ENCODE data around the gene CLSTN2. TPM values are rescaled to one million over a fixed set of nuclear protein-coding genes. Genes with fewer than 3 reads are reported as not detected.

CLSTN2 gene
- total RNA-seq, 4 donors from 2014 or later, result 2.7 to 5.0 (median 3.1) TPM

DNA sequence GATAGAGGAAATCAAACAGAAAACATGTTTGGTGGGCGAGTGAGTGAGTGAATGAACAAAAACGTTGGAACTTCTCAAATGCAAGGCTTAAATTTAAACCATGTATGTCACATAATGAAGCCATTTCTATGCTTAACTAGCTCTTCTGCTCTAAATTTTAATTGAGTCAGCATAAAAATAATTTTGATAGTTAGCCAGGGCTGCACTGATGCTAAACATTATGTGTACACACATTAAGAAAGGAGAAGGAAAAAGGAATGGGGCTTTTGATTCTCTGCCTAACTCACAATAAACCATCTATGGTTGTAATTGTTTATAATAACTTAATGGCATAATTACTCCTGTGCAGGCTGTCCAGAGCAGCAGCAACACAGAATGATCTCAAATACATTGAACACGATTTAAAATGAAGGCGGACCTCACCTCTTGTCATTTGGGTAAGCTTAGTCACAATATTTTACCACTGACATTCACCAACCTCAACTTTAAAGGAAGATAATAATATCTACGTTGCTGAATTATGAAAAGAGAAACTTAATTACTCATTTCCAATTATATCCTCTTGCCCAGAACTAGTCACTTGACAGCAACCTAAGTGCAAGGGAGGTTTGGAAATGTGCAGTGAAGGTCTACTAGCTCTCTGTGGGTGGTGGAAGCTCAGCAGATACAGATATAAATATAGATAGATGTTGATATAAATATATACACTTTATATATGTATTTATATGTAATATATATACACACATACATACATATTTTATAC lies 424.4 kb downstream of the CLSTN2 start:
- Histone ChIP-seq H3K4me3 (no peak overlapping the region), H3K36me3 (no peaks in the 10 kb centered on the region), H3K4me1 (no peaks in the 10 kb centered on the region), H3K9me3 (no peaks in the 10 kb centered on the region), H3K27ac (no peak overlapping the region), H3K27me3 (no peaks in the 10 kb centered on the region)
- no peak for TF ChIP-seq POLR2A (IDR thresholded peaks at IDR 0.05)
- TF ChIP-seq, protein P1, sequence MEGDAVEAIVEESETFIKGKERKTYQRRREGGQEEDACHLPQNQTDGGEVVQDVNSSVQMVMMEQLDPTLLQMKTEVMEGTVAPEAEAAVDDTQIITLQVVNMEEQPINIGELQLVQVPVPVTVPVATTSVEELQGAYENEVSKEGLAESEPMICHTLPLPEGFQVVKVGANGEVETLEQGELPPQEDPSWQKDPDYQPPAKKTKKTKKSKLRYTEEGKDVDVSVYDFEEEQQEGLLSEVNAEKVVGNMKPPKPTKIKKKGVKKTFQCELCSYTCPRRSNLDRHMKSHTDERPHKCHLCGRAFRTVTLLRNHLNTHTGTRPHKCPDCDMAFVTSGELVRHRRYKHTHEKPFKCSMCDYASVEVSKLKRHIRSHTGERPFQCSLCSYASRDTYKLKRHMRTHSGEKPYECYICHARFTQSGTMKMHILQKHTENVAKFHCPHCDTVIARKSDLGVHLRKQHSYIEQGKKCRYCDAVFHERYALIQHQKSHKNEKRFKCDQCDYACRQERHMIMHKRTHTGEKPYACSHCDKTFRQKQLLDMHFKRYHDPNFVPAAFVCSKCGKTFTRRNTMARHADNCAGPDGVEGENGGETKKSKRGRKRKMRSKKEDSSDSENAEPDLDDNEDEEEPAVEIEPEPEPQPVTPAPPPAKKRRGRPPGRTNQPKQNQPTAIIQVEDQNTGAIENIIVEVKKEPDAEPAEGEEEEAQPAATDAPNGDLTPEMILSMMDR (IDR thresholded peaks at IDR 0.05), result no peak
- no peak for DNase-seq

DNA sequence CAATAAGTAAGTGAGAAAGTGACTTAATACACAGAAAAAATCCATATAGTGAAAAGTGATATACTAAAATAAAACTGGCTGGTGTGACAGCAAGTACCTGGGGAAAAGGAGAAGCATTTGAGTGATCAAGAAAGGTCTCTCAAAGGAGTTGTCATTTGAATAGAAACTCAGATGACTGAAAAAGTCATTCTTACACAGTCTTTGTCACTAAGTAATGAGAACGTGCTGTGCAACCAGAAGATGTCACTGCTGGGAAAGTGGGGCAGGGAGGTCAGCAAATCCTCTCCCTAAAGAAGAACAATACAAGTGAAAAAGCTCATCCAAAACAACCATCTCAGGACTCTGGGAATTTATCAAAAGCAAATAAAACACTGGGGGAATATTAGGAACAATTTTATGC lies 425.3 kb downstream of the CLSTN2 start:
- Histone ChIP-seq H3K27me3 (no peaks in the 10 kb centered on the region), H3K36me3 (no peaks in the 10 kb centered on the region), H3K9me3 (no peaks in the 10 kb centered on the region), H3K4me1 (no peaks in the 10 kb centered on the region), H3K4me3 (no peak overlapping the region), H3K27ac (no peak overlapping the region)
- TF ChIP-seq, protein P1 (IDR thresholded peaks at IDR 0.05), result no peak
- no peak for DNase-seq

DNA sequence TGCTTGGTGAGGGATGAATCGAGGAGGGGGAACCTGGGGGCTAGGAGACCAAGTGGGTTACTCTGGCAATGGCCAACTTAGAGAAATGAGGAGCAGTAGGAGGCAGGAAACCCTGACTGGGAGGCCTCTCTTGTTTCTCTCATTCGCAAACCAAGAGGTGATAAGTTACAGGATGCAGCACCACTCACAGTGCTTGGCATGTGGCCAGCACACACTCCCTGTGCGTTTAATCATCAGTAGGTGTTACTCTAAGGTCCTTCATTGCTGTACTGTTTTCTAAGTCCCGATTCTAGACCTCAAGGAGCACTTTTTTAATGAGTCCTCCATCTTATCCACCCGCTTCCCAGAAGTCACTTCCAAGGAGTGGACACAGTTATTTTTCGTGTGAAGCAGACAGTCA lies 428.8 kb downstream of the CLSTN2 start:
- H3K4me3 ChIP-seq, result no peak overlapping the region
- no peaks in the 10 kb centered on the region for H3K9me3 ChIP-seq
- H3K27me3 ChIP-seq, result no peaks in the 10 kb centered on the region
- no peaks in the 10 kb centered on the region for H3K36me3 ChIP-seq
- no peak overlapping the region for H3K27ac ChIP-seq
- TF ChIP-seq, protein P1 (IDR thresholded peaks at IDR 0.05), result no peak
- TF ChIP-seq POLR2A (IDR thresholded peaks at IDR 0.05), result no peak
- DNase-seq, result no peak
- H3K4me1 ChIP-seq, result no peaks in the 10 kb centered on the region

DNA sequence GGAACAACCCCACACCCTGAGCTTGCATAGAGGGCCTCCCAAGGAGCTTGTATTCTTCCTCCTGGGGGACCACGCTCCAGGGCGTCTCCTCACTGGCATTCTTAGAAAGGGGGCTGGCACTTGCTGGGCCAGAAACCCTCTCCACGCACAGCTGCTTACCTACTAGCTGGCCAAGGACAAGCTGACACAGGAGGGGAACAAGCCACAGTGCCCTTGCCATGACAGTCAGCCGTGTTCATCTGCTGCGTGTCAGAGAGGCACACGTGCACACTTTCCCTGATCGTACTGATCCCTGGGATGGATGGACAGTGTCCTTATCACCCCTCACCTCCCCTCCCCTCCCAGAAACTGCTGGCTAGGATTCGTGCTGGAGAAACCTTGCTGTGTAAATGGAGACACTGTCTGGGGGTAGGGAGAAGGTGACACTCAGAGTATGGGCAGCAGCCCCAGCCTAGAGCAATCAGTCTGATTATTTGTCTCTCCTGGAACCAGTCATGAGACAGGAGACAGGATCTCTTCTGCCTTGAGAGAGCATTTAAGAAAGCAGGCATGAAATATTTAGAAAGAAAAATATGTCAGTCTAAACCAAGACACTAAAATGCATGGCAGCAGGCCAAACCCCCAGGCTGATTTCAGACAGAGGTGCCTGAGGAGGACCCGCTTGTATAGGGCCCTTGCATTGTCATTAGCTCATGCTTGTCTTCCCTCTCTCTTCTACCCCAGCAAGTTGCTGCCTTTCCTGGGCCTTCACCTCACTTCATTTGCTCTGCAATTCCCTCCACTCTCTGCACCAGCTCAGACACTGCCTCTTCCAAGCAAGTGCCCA lies 431.1 kb downstream of the CLSTN2 start:
- Histone ChIP-seq H3K27ac (no peak overlapping the region), H3K27me3 (no peaks in the 10 kb centered on the region), H3K9me3 (no peaks in the 10 kb centered on the region), H3K36me3 (no peaks in the 10 kb centered on the region), H3K4me1 (no peaks in the 10 kb centered on the region), H3K4me3 (no peak overlapping the region)
- no peak for DNase-seq
- TF ChIP-seq POLR2A (IDR thresholded peaks at IDR 0.05), result no peak
- TF ChIP-seq, protein P1 (IDR thresholded peaks at IDR 0.05), result no peak

DNA sequence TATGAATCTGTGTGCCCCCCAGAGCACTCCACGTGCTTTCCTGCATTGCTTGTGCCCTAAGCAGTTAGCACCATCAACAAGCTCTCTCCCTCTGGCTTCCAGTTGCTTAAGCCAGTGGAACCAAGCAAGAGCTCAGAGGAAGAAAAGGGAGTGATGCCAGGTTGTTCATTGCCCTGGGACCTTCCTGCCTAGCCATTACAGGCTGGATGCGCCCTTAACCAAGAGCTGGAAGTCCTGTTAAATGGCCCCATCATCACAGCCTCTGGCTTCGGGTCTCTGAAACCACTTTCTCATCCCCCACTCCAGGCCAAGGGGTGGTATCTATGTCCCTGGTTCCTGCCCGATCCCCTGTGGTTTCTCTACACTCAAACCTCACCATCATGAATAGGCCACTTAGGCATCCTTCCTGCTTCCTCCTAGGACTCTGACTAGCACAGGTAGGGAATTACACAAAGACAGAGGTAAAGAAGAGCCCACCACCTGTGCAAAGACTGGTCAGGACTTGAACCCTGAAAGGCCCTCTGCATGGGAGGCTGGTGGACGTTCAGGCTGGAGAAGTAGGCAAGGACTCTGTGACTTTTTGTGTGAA lies 433.3 kb downstream of the CLSTN2 start:
- H3K9me3 ChIP-seq, result no peaks in the 10 kb centered on the region
- no peaks in the 10 kb centered on the region for H3K4me1 ChIP-seq
- no peaks in the 10 kb centered on the region for H3K27me3 ChIP-seq
- no peak overlapping the region for H3K4me3 ChIP-seq
- DNase-seq, result no peak
- H3K36me3 ChIP-seq, result no peaks in the 10 kb centered on the region
- no peak overlapping the region for H3K27ac ChIP-seq
- TF ChIP-seq, protein P1 (IDR thresholded peaks at IDR 0.05), result no peak
- no peak for TF ChIP-seq POLR2A (IDR thresholded peaks at IDR 0.05)
